IMR-90 (cell line): ENCODE data around the gene ITPR2. TPM values are rescaled to one million over a fixed set of nuclear protein-coding genes. Genes with fewer than 3 reads are reported as not detected.

Source experiments
- ATAC-seq: fragments of 200-7000 bp; cut with Tn5 transposase; 2 replicates; pipeline ENCODE4 v1.9.1; 2020; ENCODE audit warnings: low read depth, mild to moderate bottlenecking, moderate library complexity
- BruUV-seq: library from RNA; stranded (reverse); fragments of 400-500 nt; replicated peaks from 2 replicates; lab custom pipeline; 2021; lab: Mats Ljungman, UMichigan
- CTCF ChIA-PET: fragments of 300-600 bp; formaldehyde crosslinking; extraction: SDS; loops from one replicate; lab custom pipeline; 2021; ENCODE audit warnings: antibody characterized with exemption; lab: Yijun Ruan, JAX
- POLR2A ChIA-PET: fragments of 300-600 bp; sonication (Branson Sonifier 250); formaldehyde crosslinking; loops from one replicate; lab custom pipeline; 2022; ENCODE audit warnings: antibody characterized with exemption; ENCODE audit not compliant: unreplicated experiment; lab: Charles Lee
- DNase-seq: peaks from one replicate; pipeline ENCODE4 v3.0.0; 2013
- H2AFZ ChIP-seq: replicated peaks from 2 replicates; pipeline ENCODE3; 2013; ENCODE audit warnings: low read length, mild to moderate bottlenecking; ENCODE audit not compliant: poor library complexity
- H2AK5ac ChIP-seq: 2 replicates; pipeline ENCODE4 v1.6.1; 2013; ENCODE audit warnings: low read depth, low read length, inconsistent platforms
- H2AK9ac ChIP-seq: replicated peaks from 2 replicates; pipeline ENCODE3; 2013; ENCODE audit warnings: mild to moderate bottlenecking, low read depth, low read length, moderate library complexity; ENCODE audit not compliant: poor library complexity
- H2BK120ac ChIP-seq: 2 replicates; pipeline ENCODE4 v1.6.1; 2013; ENCODE audit warnings: low read depth, low read length, inconsistent platforms
- H2BK15ac ChIP-seq: 3 replicates; pipeline ENCODE4 v1.6.1; 2013; ENCODE audit warnings: low read depth, low read length, inconsistent platforms
- H2BK20ac ChIP-seq: 2 replicates; pipeline ENCODE4 v1.6.1; 2013; ENCODE audit warnings: low read depth, mild to moderate bottlenecking, inconsistent platforms, low read length, moderate library complexity
- H2BK5ac ChIP-seq: 2 replicates; pipeline ENCODE4 v1.6.1; 2013; ENCODE audit warnings: mild to moderate bottlenecking, low read depth, low read length, inconsistent platforms; ENCODE audit not compliant: poor library complexity, severe bottlenecking
- H3K14ac ChIP-seq: replicated peaks from 2 replicates; pipeline ENCODE4 v1.6.1; 2013; ENCODE audit warnings: low read depth, low read length, inconsistent platforms
- H3K18ac ChIP-seq: 2 replicates; pipeline ENCODE4 v1.6.1; 2013; ENCODE audit warnings: low read depth, low read length, control low read depth
- H3K23ac ChIP-seq: 2 replicates; pipeline ENCODE4 v1.6.1; 2013; ENCODE audit warnings: low read depth, low read length, inconsistent platforms
- H3K27ac ChIP-seq: 2 replicates; pipeline ENCODE4 v1.5.1; 2013; ENCODE audit warnings: mild to moderate bottlenecking, control low read depth, low read length; ENCODE audit not compliant: insufficient read depth
- H3K27me3 ChIP-seq: 2 replicates; pipeline ENCODE4 v1.6.1; 2013; ENCODE audit warnings: low read length; ENCODE audit not compliant: control insufficient read depth, insufficient read depth
- H3K36me3 ChIP-seq: 2 replicates; pipeline ENCODE4 v1.6.1; 2013; ENCODE audit warnings: low read length, mixed read lengths; ENCODE audit not compliant: control insufficient read depth, insufficient read depth
- H3K4ac ChIP-seq: 2 replicates; pipeline ENCODE4 v1.6.1; 2013; ENCODE audit warnings: low read depth, low read length, inconsistent platforms
- H3K4me1 ChIP-seq: 2 replicates; pipeline ENCODE4 v1.6.1; 2013; ENCODE audit warnings: low read length, mixed read lengths; ENCODE audit not compliant: control insufficient read depth, insufficient read depth
- H3K4me2 ChIP-seq: 2 replicates; pipeline ENCODE4 v1.6.1; 2013; ENCODE audit warnings: low read depth, mild to moderate bottlenecking, control low read depth, low read length, moderate library complexity
- H3K4me3 ChIP-seq: 2 replicates; pipeline ENCODE4 v1.5.1; 2013; ENCODE audit warnings: low read depth, mild to moderate bottlenecking, control low read depth, low read length, moderate library complexity; ENCODE audit not compliant: insufficient read depth
- H3K56ac ChIP-seq: 2 replicates; pipeline ENCODE4 v1.6.1; 2013; ENCODE audit warnings: low read length, inconsistent platforms; ENCODE audit not compliant: insufficient read depth; ENCODE audit errors: extremely low read depth
- H3K79me1 ChIP-seq, 2 experiments: 2 replicates each; pipeline ENCODE4 v1.6.1; 2013; ENCODE audit warnings: low read length in 2 of 2, inconsistent platforms in 1 of 2, low read depth in 1 of 2
- H3K9ac ChIP-seq: 2 replicates; pipeline ENCODE4 v1.6.1; 2013; ENCODE audit warnings: low read depth, low read length, control low read depth
- H3K9me1 ChIP-seq: 2 replicates; pipeline ENCODE4 v1.6.1; 2013; ENCODE audit warnings: low read length, inconsistent platforms; ENCODE audit not compliant: insufficient read depth
- H3K9me3 ChIP-seq: 2 replicates; pipeline ENCODE4 v1.6.1; 2013; ENCODE audit warnings: low read length; ENCODE audit not compliant: control insufficient read depth, insufficient read depth
- H4K20me1 ChIP-seq: 2 replicates; pipeline ENCODE4 v1.6.1; 2013; ENCODE audit warnings: low read length, inconsistent platforms; ENCODE audit not compliant: insufficient read depth
- H4K5ac ChIP-seq: 2 replicates; pipeline ENCODE4 v1.6.1; 2013; ENCODE audit warnings: mild to moderate bottlenecking, low read depth, low read length, control low read depth
- H4K8ac ChIP-seq, 2 experiments: 2 replicates each; pipeline ENCODE4 v1.6.1; 2013; ENCODE audit warnings: low read depth in 2 of 2, low read length in 2 of 2, control low read depth in 1 of 2, inconsistent platforms in 1 of 2
- H4K91ac ChIP-seq: 2 replicates; pipeline ENCODE4 v1.6.1; 2013; ENCODE audit warnings: low read depth, low read length, inconsistent platforms; ENCODE audit not compliant: insufficient read depth
- BHLHE40 ChIP-seq: fragments of 150-350 bp; IDR thresholded peaks from 2 replicates; pipeline ENCODE4 v1.6.1; 2016; ENCODE audit warnings: mild to moderate bottlenecking, low read depth, low read length
- CEBPB ChIP-seq: IDR thresholded peaks from 2 replicates; pipeline ENCODE4 v1.6.1; 2012; ENCODE audit warnings: low read depth, low read length, improper control_type of control experiment
- CHD1 ChIP-seq: IDR thresholded peaks from 2 replicates; pipeline ENCODE4 v1.6.1; 2012; ENCODE audit warnings: low read depth, low read length, improper control_type of control experiment
- CTCF ChIP-seq: conservative IDR thresholded peaks from 2 replicates; pipeline ENCODE4 v1.5.1; 2012; ENCODE audit warnings: mild to moderate bottlenecking, low read depth, low read length, improper control_type of control experiment
- ELK1 ChIP-seq: fragments of 150-350 bp; IDR thresholded peaks from 2 replicates; pipeline ENCODE4 v1.6.1; 2016; ENCODE audit warnings: low read depth, mild to moderate bottlenecking, low read length, moderate library complexity, borderline replicate concordance
- FOS ChIP-seq: fragments of 150-350 bp; IDR thresholded peaks from 2 replicates; pipeline ENCODE4 v1.6.1; 2016; ENCODE audit warnings: low read depth, low read length
- MAFK ChIP-seq: IDR thresholded peaks from 2 replicates; pipeline ENCODE4 v1.6.1; 2012; ENCODE audit warnings: low read depth, low read length, improper control_type of control experiment
- MAZ ChIP-seq: IDR thresholded peaks from 2 replicates; pipeline ENCODE4 v1.6.1; 2012; ENCODE audit warnings: low read depth, mild to moderate bottlenecking, low read length, improper control_type of control experiment, moderate library complexity, borderline replicate concordance
- MXI1 ChIP-seq: IDR thresholded peaks from 2 replicates; pipeline ENCODE4 v1.6.1; 2012; ENCODE audit warnings: low read depth, mild to moderate bottlenecking, low read length, moderate library complexity, borderline replicate concordance
- NFE2L2 ChIP-seq: fragments of 150-350 bp; IDR thresholded peaks from 2 replicates; pipeline ENCODE4 v1.6.1; 2016; ENCODE audit warnings: low read depth, mild to moderate bottlenecking, low read length
- POLR2A ChIP-seq: IDR thresholded peaks from 2 replicates; pipeline ENCODE4 v1.6.1; 2012; ENCODE audit warnings: mild to moderate bottlenecking, low read depth, low read length
- RAD21 ChIP-seq: IDR thresholded peaks from 2 replicates; pipeline ENCODE4 v1.6.1; 2012; ENCODE audit warnings: low read length, improper control_type of control experiment
- RCOR1 ChIP-seq: IDR thresholded peaks from 2 replicates; pipeline ENCODE4 v1.6.1; 2012; ENCODE audit warnings: mild to moderate bottlenecking, low read length, improper control_type of control experiment; ENCODE audit not compliant: insufficient replicate concordance
- RFX5 ChIP-seq: IDR thresholded peaks from 2 replicates; pipeline ENCODE4 v1.8.0; 2012; ENCODE audit warnings: low read depth, mild to moderate bottlenecking, low read length, moderate library complexity
- SMC3 ChIP-seq: fragments of 150-350 bp; IDR thresholded peaks from 2 replicates; pipeline ENCODE4 v1.6.1; 2016; ENCODE audit warnings: low read depth, mild to moderate bottlenecking, antibody characterized with exemption, low read length, moderate library complexity
- USF2 ChIP-seq: fragments of 150-350 bp; IDR thresholded peaks from 2 replicates; pipeline ENCODE4 v1.6.1; 2017; ENCODE audit warnings: mild to moderate bottlenecking, antibody characterized with exemption, low read length, low read depth
- WGBS, 2 experiments: methylation state at CpG; one replicate each; pipeline versions ENCODE4 v1.1.5 to v1.1.7; 2013; ENCODE audit warnings: missing lambda C conversion rate in 2 of 2; ENCODE audit not compliant: insufficient read length in 1 of 2; ENCODE audit errors: extremely low coverage in 2 of 2; 5-methylcytosine and 5-hydroxymethylcytosine counted together
- dilution Hi-C: fragments of 300-500 bp; cut with HindIII; formaldehyde crosslinking; loops from one replicate; pipeline ENCODE4 v1.14.3; 2018; ENCODE audit warnings: low sequenced_read_pairs; ENCODE audit not compliant: unreplicated experiment
- in situ Hi-C: fragments of 300-500 bp; cut with MboI; formaldehyde crosslinking; loops from 3 replicates; pipeline ENCODE4 v1.14.3; 2019; ENCODE audit warnings: low sequenced_read_pairs, inconsistent platforms, mixed read lengths
- intact Hi-C: fragments of 100-400 bp; cut with micrococcal nuclease; formaldehyde crosslinking; loops from 2 replicates; pipeline ENCODE4 v1.10.0; 2022
- polyA plus RNA-seq, 3 experiments: library from polyadenylated mRNA; depleted of rRNA; stranded (reverse); fragments of >200 nt; gene quantifications; 2 replicates each; pipeline ENCODE4 v1.2.3, GENCODE V29; 2012; ENCODE audit warnings: low replicate concordance in 1 of 3
- total RNA-seq: library from RNA; depleted of rRNA; stranded (reverse); fragments of >200 nt; gene quantifications from 2 replicates; pipeline ENCODE4 v1.2.3, GENCODE V29; 2012

The ITPR2 gene
- total and polyA plus RNA-seq, 2 of the 4 experiments (the other 2 are of a cell fraction), result 1.2 to 9.0 TPM

GRCh38 chr12:26512213-26512612, 320.8 kb downstream of the ITPR2 start:
- DNase-seq (no peak), ATAC-seq (no peak)
- Histone ChIP-seq H4K8ac (no peak overlapping the region), H3K14ac (no peak overlapping the region), H2BK5ac (no peak overlapping the region), H2AFZ (no peak overlapping the region), H3K4me1 (no peaks in the 10 kb centered on the region), H3K9ac (no peak overlapping the region), H4K5ac (no peak overlapping the region), H3K36me3 (no peaks in the 10 kb centered on the region), H3K56ac (no peak overlapping the region), H3K23ac (no peak overlapping the region), H3K27ac (no peak overlapping the region), H3K9me1 (no peaks in the 10 kb centered on the region), H2AK9ac (no peak overlapping the region), H3K4me2 (no peak overlapping the region), H3K9me3 (no peaks in the 10 kb centered on the region), H2BK15ac (no peak overlapping the region), H3K4ac (no peak overlapping the region), H3K79me1 (no peaks in the 10 kb centered on the region), H3K27me3 (no peaks in the 10 kb centered on the region), H4K20me1 (no peaks in the 10 kb centered on the region), H2BK20ac (no peak overlapping the region), H2BK120ac (no peak overlapping the region), H4K91ac (no peak overlapping the region), H2AK5ac (no peak overlapping the region), H3K4me3 (no peak overlapping the region), H3K18ac (no peak overlapping the region)
- dilution Hi-C loops (no loop called here), in situ Hi-C loops (no loop called here), intact Hi-C loops (no loop called here)
- TF ChIP-seq POLR2A (no peak), CHD1 (no peak), CEBPB (no peak), MAZ (no peak), USF2 (no peak), FOS (no peak), MAFK (no peak), CTCF (no peak), RCOR1 (no peak), MXI1 (no peak), RFX5 (no peak), BHLHE40 (no peak), RAD21 (no peak), ELK1 (no peak), SMC3 (no peak), NFE2L2 (no peak)
- WGBS, 2 experiments, result no CpG with 5 or more reads among the region's 3 CpGs
- ChIA-PET CTCF (interaction anchor here (0.6 kb wide), 1 partner anchor 317 kb away, joined by 3 read pairs; the partner anchor contains the start of gene SSPN), POLR2A (no interaction called here)
- BruUV-seq, result no TSS peak
